GM12878 (cell line): Measurements from ENCODE around the gene ZNF668. TPM values are rescaled to one million over a fixed set of nuclear protein-coding genes. Genes with fewer than 3 reads are reported as not detected.

Experiments
- ATF7 ChIP-seq: fragments of 450-650 bp; IDR thresholded peaks from 2 replicates; pipeline ENCODE4 v1.6.1; 2016; ENCODE audit warnings: low read depth, mild to moderate bottlenecking
- BCL11A ChIP-seq: IDR thresholded peaks from 2 replicates; pipeline ENCODE4 v1.6.1; 2011; ENCODE audit warnings: low read depth, low read length
- BHLHE40 ChIP-seq, 2 experiments: fragments of 450-650 bp in 1 of 2; IDR thresholded peaks; 2 replicates each; pipeline ENCODE4 v1.6.1; 2011 to 2017; ENCODE audit warnings: low read depth in 2 of 2, borderline replicate concordance in 1 of 2, improper control_type of control experiment in 1 of 2, low read length in 1 of 2, mild to moderate bottlenecking in 1 of 2
- MEF2B ChIP-seq: fragments of 450-650 bp; IDR thresholded peaks from 2 replicates; pipeline ENCODE4 v1.6.1; 2018; ENCODE audit warnings: mild to moderate bottlenecking, moderate library complexity; ENCODE audit not compliant: partially characterized antibody, poor library complexity, severe bottlenecking
- MXI1 ChIP-seq: fragments of 150-350 bp; IDR thresholded peaks from 2 replicates; pipeline ENCODE4 v1.6.1; 2011; ENCODE audit warnings: low read depth, mild to moderate bottlenecking, inconsistent platforms, low read length, improper control_type of control experiment
- NFXL1 ChIP-seq: fragments of 450-650 bp; IDR thresholded peaks from 2 replicates; pipeline ENCODE4 v1.6.1; 2017; ENCODE audit warnings: antibody characterized with exemption, mild to moderate bottlenecking, borderline replicate concordance
- NRF1 ChIP-seq: conservative IDR thresholded peaks from 2 replicates; pipeline ENCODE4 v1.6.1; 2011; ENCODE audit warnings: mild to moderate bottlenecking, low read depth, low read length, improper control_type of control experiment
- POLR2AphosphoS5 ChIP-seq: IDR thresholded peaks from 2 replicates; pipeline ENCODE4 v1.6.1; 2011; ENCODE audit warnings: mild to moderate bottlenecking, low read length, inconsistent platforms
- SIN3A ChIP-seq: IDR thresholded peaks from 2 replicates; pipeline ENCODE4 v1.6.1; 2012; ENCODE audit warnings: low read depth, low read length, improper control_type of control experiment
- SMAD5 ChIP-seq: IDR thresholded peaks from 2 replicates; pipeline ENCODE4 v1.6.1; 2016; ENCODE audit warnings: antibody characterized with exemption, low read depth
- STAT3 ChIP-seq: IDR thresholded peaks from 2 replicates; pipeline ENCODE4 v1.6.1; 2011; ENCODE audit warnings: low read depth, low read length, improper control_type of control experiment
- TARDBP ChIP-seq: IDR thresholded peaks from 2 replicates; pipeline ENCODE4 v1.6.1; 2016; ENCODE audit warnings: borderline replicate concordance
- TCF3 ChIP-seq: IDR thresholded peaks from 2 replicates; pipeline ENCODE4 v1.6.1; 2012; ENCODE audit warnings: low read depth, mild to moderate bottlenecking, low read length, borderline replicate concordance; ENCODE audit not compliant: insufficient read depth
- ZNF207 ChIP-seq: fragments of 450-650 bp; IDR thresholded peaks from 2 replicates; pipeline ENCODE4 v1.6.1; 2014; ENCODE audit warnings: antibody characterized with exemption, mild to moderate bottlenecking, borderline replicate concordance
- polyA plus RNA-seq, 11 experiments: library from polyadenylated mRNA; depleted of rRNA in 4 of 11; unstranded in 6 of 11; stranded (reverse) in 5 of 11; fragments of >200 nt; fragmentation: Nextera tagmentation in 4 of 11; fragmentation: Illumina TruSeq in 1 of 11; extraction: Ambion mirVana in 4 of 11; extraction: Trizol in 1 of 11; gene quantifications; 1 replicate in 1 of 11; 2 replicates in 10 of 11; pipeline versions ENCODE4 v1.2.1 to v1.2.3, GENCODE V29; 2011 to 2016; ENCODE audit warnings: inconsistent platforms in 2 of 11, missing spikeins in 2 of 11, low read depth in 1 of 11
- total RNA-seq, 4 experiments: library from RNA; depleted of rRNA in 3 of 4; stranded (reverse); fragments of >200 nt in 3 of 4; fragmentation: Illumina TruSeq in 1 of 4; extraction: Trizol in 1 of 4; gene quantifications; 2 replicates each; pipeline versions ENCODE4 v1.2.1 to v1.2.3, GENCODE V29; 2013 to 2021
- TF ChIP-seq, protein P1 (sequence below): fragments of 450-650 bp; IDR thresholded peaks from 2 replicates; pipeline ENCODE4 v1.6.1; 2017; ENCODE audit warnings: mild to moderate bottlenecking, moderate library complexity
- TF ChIP-seq, protein P2 (sequence below), 3 experiments: IDR thresholded peaks in 2 of 3; conservative IDR thresholded peaks in 1 of 3; 2 replicates each; pipeline ENCODE4 v1.5.1; 2011; ENCODE audit warnings: low read depth in 3 of 3, low read length in 3 of 3, mild to moderate bottlenecking in 3 of 3, control low read depth in 2 of 3, moderate library complexity in 2 of 3, inconsistent platforms in 1 of 3, mixed read lengths in 1 of 3; ENCODE audit not compliant: control insufficient read depth in 2 of 3, insufficient read depth in 1 of 3; ENCODE audit errors: extremely low read depth in 1 of 3
- TF ChIP-seq, protein P3 (sequence below): IDR thresholded peaks from 2 replicates; pipeline ENCODE4 v1.6.1; 2011; ENCODE audit warnings: mild to moderate bottlenecking, low read depth, low read length, moderate library complexity; ENCODE audit not compliant: insufficient replicate concordance
- TF ChIP-seq, protein P4 (sequence below): fragments of 450-650 bp; IDR thresholded peaks from 2 replicates; pipeline ENCODE4 v1.6.1; 2017; ENCODE audit warnings: borderline replicate concordance
- TF ChIP-seq, protein P5 (sequence below): IDR thresholded peaks from 2 replicates; pipeline ENCODE4 v1.6.1; 2012; ENCODE audit warnings: low read depth, low read length, improper control_type of control experiment

The ZNF668 gene
- total and polyA plus RNA-seq, 10 of the 15 experiments (the other 5 are each of a cell fraction or from before 2014, with no cell fraction given): 0.05 to 20.7 (median 10.0) TPM; not detected in 1

DNA sequence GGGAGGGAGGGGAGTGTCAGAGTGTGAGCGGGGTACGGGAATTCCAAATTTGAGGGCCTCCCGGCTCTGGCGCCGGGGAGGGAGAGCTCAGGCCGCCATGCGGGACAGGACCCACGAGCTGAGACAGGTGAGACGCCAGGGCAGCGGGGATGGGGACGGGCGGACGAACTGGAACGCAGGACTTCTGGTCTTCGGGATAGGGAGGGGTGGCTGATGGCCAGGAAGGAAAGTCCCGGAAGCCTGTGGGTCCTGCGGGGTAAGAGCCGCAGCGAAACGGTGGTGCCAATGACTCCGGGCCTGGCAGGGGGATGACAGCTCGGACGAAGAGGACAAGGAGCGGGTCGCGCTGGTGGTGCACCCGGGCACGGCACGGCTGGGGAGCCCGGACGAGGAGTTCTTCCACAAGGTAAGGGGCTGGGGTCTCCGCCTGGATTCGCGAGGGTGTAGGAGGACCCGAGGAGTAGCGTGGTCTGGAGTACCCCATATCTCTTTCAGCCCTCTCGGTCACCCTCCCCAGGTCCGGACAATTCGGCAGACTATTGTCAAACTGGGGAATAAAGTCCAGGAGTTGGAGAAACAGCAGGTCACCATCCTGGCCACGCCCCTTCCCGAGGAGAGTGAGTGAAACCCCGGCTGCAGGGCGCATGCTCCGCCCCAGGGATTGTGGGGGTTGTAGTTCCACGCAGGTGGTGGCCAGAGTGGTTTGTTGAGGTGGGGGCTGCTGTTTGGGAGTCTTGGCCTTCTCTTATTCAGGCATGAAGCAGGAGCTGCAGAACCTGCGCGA lies 40.1 kb downstream of the ZNF668 start (continued):
- TF ChIP-seq, protein P1, sequence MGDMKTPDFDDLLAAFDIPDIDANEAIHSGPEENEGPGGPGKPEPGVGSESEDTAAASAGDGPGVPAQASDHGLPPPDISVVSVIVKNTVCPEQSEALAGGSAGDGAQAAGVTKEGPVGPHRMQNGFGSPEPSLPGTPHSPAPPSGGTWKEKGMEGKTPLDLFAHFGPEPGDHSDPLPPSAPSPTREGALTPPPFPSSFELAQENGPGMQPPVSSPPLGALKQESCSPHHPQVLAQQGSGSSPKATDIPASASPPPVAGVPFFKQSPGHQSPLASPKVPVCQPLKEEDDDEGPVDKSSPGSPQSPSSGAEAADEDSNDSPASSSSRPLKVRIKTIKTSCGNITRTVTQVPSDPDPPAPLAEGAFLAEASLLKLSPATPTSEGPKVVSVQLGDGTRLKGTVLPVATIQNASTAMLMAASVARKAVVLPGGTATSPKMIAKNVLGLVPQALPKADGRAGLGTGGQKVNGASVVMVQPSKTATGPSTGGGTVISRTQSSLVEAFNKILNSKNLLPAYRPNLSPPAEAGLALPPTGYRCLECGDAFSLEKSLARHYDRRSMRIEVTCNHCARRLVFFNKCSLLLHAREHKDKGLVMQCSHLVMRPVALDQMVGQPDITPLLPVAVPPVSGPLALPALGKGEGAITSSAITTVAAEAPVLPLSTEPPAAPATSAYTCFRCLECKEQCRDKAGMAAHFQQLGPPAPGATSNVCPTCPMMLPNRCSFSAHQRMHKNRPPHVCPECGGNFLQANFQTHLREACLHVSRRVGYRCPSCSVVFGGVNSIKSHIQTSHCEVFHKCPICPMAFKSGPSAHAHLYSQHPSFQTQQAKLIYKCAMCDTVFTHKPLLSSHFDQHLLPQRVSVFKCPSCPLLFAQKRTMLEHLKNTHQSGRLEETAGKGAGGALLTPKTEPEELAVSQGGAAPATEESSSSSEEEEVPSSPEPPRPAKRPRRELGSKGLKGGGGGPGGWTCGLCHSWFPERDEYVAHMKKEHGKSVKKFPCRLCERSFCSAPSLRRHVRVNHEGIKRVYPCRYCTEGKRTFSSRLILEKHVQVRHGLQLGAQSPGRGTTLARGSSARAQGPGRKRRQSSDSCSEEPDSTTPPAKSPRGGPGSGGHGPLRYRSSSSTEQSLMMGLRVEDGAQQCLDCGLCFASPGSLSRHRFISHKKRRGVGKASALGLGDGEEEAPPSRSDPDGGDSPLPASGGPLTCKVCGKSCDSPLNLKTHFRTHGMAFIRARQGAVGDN: no peak
- TF ChIP-seq, protein P2, sequence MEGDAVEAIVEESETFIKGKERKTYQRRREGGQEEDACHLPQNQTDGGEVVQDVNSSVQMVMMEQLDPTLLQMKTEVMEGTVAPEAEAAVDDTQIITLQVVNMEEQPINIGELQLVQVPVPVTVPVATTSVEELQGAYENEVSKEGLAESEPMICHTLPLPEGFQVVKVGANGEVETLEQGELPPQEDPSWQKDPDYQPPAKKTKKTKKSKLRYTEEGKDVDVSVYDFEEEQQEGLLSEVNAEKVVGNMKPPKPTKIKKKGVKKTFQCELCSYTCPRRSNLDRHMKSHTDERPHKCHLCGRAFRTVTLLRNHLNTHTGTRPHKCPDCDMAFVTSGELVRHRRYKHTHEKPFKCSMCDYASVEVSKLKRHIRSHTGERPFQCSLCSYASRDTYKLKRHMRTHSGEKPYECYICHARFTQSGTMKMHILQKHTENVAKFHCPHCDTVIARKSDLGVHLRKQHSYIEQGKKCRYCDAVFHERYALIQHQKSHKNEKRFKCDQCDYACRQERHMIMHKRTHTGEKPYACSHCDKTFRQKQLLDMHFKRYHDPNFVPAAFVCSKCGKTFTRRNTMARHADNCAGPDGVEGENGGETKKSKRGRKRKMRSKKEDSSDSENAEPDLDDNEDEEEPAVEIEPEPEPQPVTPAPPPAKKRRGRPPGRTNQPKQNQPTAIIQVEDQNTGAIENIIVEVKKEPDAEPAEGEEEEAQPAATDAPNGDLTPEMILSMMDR (IDR thresholded peaks at IDR 0.05 in 2 of 3, conservative IDR thresholded peaks at IDR 0.05 in 1 of 3; ENCODE audit: control insufficient read depth in 2 of 3, extremely low read depth in 1 of 3, insufficient read depth in 1 of 3, low read depth in 3 of 3, low read length in 3 of 3): no peak
- TF ChIP-seq, protein P3, sequence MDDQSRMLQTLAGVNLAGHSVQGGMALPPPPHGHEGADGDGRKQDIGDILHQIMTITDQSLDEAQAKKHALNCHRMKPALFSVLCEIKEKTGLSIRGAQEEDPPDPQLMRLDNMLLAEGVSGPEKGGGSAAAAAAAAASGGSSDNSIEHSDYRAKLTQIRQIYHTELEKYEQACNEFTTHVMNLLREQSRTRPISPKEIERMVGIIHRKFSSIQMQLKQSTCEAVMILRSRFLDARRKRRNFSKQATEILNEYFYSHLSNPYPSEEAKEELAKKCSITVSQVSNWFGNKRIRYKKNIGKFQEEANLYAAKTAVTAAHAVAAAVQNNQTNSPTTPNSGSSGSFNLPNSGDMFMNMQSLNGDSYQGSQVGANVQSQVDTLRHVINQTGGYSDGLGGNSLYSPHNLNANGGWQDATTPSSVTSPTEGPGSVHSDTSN: no peak
- TF ChIP-seq NFXL1 (no peak), STAT3 (no peak), BHLHE40 (IDR thresholded peaks at IDR 0.05; ENCODE audit: borderline replicate concordance in 1 of 2, low read depth in 2 of 2, low read length in 1 of 2) (no peak), BCL11A (no peak), TCF3 (no peak), SIN3A (0 out of 2 replicates have a peak, but pooled peaks have one; percentile 41), MEF2B (no peak), MXI1 (no peak), POLR2AphosphoS5 (peak; percentile 29; the same call in 1 of the 2 replicates), SMAD5 (no peak), ATF7 (no peak), ZNF207 (no peak), TARDBP (no peak), NRF1 (peak; percentile 84)
- TF ChIP-seq, protein P4, sequence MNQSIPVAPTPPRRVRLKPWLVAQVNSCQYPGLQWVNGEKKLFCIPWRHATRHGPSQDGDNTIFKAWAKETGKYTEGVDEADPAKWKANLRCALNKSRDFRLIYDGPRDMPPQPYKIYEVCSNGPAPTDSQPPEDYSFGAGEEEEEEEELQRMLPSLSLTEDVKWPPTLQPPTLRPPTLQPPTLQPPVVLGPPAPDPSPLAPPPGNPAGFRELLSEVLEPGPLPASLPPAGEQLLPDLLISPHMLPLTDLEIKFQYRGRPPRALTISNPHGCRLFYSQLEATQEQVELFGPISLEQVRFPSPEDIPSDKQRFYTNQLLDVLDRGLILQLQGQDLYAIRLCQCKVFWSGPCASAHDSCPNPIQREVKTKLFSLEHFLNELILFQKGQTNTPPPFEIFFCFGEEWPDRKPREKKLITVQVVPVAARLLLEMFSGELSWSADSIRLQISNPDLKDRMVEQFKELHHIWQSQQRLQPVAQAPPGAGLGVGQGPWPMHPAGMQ: no peak
- TF ChIP-seq, protein P5, sequence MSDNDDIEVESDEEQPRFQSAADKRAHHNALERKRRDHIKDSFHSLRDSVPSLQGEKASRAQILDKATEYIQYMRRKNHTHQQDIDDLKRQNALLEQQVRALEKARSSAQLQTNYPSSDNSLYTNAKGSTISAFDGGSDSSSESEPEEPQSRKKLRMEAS: peak; percentile 76; the same call in 1 of the 2 replicates
